HG03097 (cell line): ENCODE results near the gene DPPA3.
"Not testable (repeated sequence)": the region's sequence is repeated elsewhere in the genome, so short reads cannot be mapped to it uniquely, and the experiment has no call there.

Source experiments
- ATAC-seq: cut with Tn5 transposase; IDR thresholded peaks from one replicate; pipeline ENCODE4 v1.9.1; 2021; ENCODE audit not compliant: unreplicated experiment, low FRiP score

DPPA3 gene

DNA sequence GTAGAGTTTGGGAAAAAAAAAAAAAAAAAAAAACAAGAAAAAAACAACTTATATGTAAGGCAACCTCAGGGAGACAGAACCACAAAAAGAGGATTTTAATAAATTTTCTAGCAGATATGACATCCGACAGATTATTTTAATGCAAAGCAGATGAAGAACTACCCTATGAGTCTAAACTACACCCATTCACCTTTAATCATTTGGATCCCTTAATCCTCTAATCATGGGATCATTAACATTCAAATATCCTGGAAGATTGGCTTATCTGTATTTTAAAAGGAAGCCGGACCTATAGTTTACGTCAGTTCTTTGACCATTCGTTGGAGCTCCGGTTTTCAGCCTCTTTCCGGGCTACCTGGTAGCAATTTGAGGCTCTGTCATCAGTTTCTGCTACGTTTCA lies at the start of gene DPPA3:
TSS of gene DPPA3 (plus strand) at position 301 of the 400 bp plus-strand sequence. CDS start 138 bp downstream, outside the sequence.
- no peak for ATAC-seq

DNA sequence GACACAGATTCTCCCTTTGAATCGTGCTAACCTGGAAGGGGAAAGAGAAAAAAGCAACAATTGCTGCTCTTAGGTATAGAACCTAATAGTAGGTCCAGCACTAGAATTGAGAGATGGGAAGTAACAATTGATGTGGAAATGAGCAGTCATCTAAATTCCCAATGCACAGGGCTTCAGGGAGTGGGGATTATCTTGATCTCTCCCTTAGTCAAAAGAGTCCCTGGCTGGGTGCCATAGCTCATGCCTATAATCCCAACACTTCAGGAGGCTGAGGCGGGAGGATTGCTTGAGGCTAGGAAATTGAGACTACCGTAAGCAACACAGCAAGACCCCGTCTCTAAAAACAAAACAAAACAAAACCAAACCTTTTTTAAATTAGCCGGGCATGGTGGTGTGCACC lies 49.5 kb upstream of the DPPA3 start:
- ATAC-seq, result no peak

DNA sequence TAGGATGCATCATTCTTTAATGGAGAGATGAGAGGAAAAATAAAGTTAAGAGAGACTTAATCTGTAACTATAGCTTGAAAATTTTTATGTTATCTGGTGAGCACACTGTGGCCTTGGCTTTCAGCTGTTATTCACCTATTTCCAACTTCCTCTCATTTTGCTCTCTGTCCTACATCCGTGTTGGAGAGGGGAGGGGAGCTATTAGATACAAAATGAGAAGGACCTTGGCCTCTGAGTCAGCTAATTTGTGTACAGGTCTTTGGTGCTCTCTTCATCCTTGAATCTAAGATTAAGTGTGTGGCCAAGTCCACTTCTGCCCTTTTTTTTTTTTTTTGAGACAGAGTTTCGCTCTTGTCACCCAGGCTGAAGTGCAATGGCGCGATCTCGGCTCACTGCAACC lies 44.6 kb upstream of the DPPA3 start:
- ATAC-seq, result no peak

DNA sequence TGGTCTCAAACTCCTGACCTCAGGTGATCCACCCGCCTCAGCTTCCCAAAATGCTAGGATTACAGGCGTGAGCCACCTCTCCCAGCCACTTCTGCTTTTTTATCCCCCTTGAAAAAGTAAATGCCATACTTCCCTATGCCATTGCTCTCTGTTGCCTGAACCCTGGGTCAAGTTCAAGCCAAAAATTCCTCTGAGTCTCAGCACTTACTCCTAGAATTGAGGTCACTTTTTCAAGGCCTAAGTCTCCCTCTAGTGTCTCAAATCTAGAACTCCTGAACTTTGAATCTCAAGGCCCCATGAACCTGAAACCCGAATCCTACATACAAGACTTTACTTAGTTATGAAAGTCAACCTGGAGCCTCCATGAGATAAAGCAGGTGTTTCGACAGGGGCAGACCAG lies 44.1 kb upstream of the DPPA3 start:
- ATAC-seq, result no peak

GRCh38 chr12:7668171-7668570 lies 43.1 kb upstream of the DPPA3 start:
- no peak for ATAC-seq

- not testable (repeated sequence) for ATAC-seq
Observed at GRCh38 chr12:7675455-7675854, 35.8 kb upstream of the DPPA3 start.

DNA sequence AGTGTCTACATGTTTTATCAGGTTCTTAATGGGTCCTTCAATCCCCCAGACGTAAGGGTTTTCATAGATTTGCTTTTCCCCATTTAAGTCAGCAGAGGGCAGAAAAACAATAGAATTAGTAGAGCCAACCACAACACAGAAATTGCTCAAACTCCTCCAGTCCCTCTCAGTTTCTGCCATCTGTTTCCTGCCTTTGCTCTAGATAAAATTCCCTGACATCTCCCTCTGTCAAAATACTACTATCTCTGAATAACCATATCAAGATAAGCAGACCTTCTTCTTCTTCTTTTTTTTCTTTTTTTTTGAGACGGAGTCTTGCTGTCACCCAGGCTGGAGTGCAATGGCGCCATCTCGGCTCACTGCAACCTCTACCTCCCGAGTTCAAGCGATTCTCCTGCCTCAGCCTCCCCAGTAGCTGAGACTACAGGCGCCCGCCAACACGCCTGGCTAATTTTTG lies 33.8 kb upstream of the DPPA3 start:
- ATAC-seq, result not testable (repeated sequence)

- ATAC-seq, result no peak
Observed at GRCh38 chr12:7678744-7679143, 32.5 kb upstream of the DPPA3 start.

DNA sequence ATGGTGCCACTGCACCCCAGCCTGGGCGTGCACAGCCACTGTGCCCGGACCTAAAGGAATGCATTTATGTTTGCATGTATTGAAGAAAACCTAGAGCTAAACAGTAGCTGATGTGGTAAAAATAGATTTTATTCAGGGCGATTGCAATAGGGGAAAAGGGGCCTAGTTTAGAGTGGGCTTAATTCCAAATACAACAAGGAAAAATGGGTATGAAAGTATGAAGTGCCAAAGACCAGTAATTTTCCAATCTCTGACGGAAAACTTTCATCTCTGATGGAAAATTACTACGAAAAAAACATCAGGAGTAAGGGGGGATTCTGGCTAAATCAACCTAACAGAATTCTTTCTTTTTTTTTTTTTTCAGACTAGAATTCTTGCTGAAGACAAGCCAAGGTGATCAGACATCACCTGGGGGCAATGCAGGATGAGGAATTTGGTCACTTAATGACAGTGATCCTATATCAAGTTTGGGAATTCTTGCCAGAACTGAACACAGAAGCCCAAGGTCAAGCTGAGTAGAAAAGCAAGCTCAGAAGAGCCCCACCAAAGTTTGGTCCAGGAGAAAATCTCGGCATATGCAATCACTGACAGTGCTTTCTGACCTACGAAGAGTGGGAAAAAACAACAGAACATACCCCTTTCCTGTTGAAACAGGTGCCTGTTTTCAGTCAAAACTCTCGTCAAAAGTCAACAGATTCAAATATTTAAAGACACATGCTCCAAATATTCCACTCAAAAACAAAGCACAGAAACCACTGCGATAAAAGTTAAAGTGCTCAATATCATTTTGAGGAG lies 31.8 kb upstream of the DPPA3 start:
- ATAC-seq, result no peak

- no peak for ATAC-seq
Observed at GRCh38 chr12:7681535-7681934, 29.7 kb upstream of the DPPA3 start.

DNA sequence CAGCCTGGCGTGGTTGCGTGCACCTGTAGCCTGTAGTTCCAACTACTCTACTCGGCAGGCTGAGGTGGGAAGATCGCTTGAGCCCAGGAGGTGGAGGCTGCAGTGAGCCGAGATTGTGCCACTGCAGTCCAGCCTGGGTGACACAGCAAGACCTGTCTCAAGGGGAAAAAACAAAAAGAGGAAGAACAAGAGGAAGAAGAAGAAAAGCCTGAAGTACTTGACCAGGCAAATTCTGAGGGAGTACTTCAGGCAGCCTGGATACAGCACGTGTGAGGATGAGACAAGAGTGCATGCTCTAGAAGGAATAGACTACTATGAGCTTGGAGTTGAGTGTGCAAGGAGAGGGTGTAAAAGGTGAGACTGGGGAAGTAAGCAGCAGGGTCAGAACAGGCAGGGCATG lies 17.4 kb upstream of the DPPA3 start:
- no peak for ATAC-seq

DNA sequence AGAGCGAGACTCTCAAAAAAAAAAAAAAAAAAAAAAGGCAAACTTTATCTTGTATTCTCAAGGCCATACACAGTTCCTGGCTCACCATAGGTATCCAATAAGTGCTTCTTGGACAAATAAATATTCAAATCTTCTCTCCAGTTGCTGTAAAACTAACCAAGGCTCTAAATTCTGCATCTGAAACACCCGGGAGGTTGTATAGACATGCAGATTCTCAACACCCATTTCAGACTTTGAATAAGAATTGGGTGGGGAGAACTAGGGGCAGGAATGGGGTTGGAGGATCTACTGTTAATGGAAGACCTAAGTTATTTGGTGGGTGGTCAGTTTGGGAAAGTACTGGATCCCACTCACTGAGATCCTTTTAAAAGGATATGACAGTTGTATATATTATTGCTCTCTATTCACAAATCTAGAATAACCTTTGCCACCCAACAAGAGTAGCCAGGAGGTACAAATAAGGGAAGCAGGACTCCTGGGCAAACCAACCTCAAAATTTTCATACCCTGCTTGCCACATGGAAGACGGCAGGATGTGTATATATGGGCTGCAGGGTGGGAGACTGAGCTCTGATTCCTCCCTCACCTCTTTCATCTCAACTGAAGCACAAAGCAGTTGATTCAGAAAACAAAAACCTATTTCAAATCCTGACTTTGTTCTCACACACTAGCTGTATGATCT lies 16.5 kb upstream of the DPPA3 start:
- no peak for ATAC-seq

DNA sequence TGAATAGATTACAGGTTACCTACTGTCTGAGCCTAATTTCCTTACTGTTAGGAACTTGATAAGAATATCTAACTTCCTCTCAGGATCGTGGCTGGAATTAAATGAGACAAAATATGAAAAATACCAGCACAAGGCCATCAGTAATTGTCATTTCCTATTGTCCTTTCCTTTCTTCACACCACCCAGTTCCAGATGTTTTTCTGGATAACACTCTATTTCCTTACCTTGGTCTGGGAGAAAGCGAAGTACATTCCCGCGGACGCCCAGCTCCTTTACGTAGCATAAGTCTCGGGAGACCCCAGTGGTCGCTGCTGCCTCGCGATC lies 16.0 kb upstream of the DPPA3 start:
- ATAC-seq, result no peak

GRCh38 chr12:7695566-7696197 lies 15.6 kb upstream of the DPPA3 start, which contains the start of gene GDF3:
TSS of gene GDF3 (minus strand) at chr12:7695775. CDS start at chr12:7695728, 47 bp downstream.
- ATAC-seq, result no peak

DNA sequence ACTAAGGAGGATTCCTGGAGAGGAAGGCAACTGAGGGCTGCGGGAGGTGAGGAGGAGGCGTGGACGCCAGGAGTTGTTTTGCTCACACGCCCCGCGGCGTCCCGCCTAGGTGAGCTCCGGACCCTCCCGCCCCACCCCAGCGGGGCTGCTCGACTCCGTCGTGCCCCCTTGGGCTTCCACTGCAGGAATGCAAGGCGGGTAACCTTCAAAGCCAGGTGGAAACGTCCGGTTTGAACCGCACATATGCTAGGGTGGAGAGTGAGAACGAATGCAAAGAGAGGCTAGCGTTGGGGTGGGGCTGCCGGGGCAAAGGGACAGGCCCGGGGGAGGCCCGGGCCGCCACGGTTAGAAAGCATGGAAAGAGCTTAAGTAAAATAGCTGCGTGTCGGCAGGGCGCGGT lies 5.4 kb upstream of the DPPA3 start:
- ATAC-seq, result no peak

DNA sequence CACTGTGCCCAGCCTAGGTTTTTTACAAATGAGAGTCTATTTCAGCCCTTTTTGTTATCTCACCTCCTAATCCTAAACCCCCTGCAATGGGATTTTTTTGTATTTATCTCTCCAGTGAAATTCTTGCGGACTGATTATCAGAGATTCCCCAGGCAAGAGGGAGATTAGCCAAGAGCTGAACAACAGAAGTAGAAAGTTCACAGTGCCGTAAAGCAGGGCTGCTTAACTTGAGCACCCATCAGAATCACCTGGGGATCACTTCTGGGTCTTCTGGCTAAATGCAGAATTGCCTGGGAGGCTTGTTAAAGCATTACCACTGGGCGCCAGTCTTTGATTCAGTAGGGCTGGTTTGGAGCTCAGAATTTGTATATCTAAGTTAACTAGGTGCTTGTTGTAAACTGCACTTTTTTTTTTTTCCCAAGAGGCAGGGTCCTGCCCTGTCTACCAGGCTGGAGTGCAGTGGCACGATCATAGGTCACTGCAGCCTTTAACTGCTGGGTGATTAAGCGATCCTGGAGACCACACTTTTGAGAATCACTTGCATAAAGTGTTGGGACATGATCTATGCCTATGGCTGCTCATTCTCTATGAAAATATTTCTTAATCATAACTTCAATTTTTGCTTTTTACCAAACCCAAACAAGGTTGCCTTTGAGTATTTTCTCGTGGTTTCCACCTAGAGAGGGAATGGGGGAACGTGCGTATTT lies 1.1 kb upstream of the DPPA3 start:
- ATAC-seq, result no peak

- no peak for ATAC-seq
Observed at GRCh38 chr12:7712841-7713442, 1.7 kb downstream of the DPPA3 start.

DNA sequence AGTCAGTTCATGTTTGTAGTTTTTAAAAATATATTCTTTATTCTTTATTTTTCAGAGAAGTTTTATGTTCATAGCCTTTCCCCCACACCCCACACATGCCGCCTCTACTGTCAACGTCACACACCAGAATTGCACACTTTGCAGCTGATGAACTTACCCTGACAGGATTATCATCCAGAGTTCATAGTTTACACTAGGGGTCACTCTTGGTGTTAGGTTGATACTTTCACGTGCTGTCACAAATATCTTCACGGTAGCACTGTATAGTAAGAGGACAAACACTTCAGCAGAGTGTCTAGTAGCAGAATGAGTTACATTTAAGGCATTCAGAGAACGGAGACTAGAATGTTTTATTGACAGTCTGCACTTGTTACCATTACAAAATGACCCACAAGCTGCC lies 5.1 kb downstream of the DPPA3 start:
- no peak for ATAC-seq

DNA sequence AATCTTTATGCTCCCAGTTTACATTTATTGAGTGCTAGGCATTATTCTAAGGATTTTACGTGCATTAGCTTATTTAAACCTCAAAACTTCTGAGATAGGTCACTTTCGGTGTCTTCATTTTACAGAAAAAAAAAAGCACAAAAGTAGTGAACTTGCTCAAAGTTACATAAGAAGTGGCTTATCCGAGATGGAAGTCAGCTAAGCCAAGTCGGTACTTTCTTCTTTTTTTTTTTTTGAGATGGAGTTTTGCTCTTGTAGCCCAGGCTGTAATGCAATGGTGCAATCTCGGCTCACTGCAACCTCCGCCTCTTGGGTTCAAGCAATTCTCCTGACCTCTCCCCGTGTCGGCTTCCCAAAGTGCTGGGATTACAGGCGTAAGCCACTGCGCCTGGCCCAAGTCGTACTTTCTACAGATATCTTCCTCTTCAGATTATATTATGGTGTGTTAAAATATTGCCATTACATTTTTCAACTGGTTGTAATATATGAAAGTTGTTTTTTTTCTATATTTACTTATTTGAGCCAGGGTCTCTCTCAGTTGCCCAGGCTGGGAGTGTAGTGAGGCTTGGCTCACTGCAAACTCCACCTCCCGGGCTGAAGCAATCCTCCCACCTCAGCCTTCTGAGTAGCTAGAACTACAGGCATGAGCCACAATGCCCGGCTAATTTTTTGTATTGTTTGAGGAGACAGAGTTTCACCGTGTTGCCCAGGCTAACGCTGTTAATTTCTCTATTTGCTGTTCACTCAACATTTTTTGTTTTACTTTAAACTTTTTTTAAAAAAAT lies 8.9 kb downstream of the DPPA3 start:
- ATAC-seq, result no peak

DNA sequence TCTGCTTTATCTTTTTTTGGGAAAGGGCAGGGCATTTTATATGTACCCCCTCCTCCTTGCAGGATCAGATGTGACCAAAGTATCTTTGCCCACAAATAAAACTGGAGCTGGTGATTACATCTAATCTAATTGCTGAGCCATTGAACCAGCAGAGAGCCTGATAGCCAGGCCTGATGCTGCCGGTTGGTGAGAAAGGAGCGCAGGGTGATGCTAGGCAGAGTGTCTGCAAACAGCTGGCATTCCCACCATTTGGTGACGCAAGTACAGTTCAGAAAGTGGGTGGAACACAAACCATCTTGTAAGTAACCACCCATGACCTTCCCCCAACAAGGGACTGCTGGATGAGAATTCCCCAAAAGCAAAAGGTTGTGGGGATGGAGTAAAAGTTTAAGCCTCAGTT lies 12.7 kb downstream of the DPPA3 start:
- ATAC-seq, result no peak
